Epithelial cell of proximal tubule (primary cell): ENCODE data around the gene LRRC52. TPM values are rescaled to one million over a fixed set of nuclear protein-coding genes. Genes with fewer than 3 reads are reported as not detected.

Experiments
- DNase-seq: peaks from one replicate; pipeline ENCODE4 v3.0.0-alpha.2; 2011; ENCODE audit warnings: low read depth
- H3K4me3 ChIP-seq: 2 replicates; pipeline ENCODE4 v1.5.1; 2011; ENCODE audit warnings: low read depth, mild to moderate bottlenecking, low read length
- total RNA-seq: library from RNA; depleted of rRNA; stranded (reverse); fragments of >200 nt; gene quantifications from 2 replicates; pipeline ENCODE4 v1.2.3, GENCODE V29; 2015
- TF ChIP-seq, protein P1 (sequence below): conservative IDR thresholded peaks from 2 replicates; pipeline ENCODE4 v1.5.1; 2012; ENCODE audit warnings: low read depth, mild to moderate bottlenecking, low read length

The LRRC52 gene
- total RNA-seq, 1 donor from 2014 or later, result not detected

DNA sequence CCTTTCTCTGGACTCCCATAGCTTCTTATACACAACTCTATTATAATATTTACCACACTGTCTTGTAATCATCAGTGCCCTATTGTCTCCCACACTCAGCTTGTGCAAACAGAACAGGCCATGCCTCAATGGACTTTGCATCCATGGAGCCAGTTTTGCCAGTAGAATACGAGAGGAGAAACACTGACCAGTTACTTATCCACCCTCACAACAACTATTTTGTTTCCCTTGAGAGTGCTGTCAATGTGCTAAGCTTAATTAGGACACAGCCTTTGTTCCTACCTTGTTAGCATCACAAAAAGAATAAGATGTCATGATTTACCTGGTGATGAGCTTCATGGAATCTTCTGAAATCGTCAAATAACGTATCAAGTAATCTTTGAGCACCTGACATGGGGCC is 18.1 kb upstream of the LRRC52 start:
- no peak overlapping the region for H3K4me3 ChIP-seq
- TF ChIP-seq, protein P1, sequence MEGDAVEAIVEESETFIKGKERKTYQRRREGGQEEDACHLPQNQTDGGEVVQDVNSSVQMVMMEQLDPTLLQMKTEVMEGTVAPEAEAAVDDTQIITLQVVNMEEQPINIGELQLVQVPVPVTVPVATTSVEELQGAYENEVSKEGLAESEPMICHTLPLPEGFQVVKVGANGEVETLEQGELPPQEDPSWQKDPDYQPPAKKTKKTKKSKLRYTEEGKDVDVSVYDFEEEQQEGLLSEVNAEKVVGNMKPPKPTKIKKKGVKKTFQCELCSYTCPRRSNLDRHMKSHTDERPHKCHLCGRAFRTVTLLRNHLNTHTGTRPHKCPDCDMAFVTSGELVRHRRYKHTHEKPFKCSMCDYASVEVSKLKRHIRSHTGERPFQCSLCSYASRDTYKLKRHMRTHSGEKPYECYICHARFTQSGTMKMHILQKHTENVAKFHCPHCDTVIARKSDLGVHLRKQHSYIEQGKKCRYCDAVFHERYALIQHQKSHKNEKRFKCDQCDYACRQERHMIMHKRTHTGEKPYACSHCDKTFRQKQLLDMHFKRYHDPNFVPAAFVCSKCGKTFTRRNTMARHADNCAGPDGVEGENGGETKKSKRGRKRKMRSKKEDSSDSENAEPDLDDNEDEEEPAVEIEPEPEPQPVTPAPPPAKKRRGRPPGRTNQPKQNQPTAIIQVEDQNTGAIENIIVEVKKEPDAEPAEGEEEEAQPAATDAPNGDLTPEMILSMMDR, result no peak
- DNase-seq, result no peak

DNA sequence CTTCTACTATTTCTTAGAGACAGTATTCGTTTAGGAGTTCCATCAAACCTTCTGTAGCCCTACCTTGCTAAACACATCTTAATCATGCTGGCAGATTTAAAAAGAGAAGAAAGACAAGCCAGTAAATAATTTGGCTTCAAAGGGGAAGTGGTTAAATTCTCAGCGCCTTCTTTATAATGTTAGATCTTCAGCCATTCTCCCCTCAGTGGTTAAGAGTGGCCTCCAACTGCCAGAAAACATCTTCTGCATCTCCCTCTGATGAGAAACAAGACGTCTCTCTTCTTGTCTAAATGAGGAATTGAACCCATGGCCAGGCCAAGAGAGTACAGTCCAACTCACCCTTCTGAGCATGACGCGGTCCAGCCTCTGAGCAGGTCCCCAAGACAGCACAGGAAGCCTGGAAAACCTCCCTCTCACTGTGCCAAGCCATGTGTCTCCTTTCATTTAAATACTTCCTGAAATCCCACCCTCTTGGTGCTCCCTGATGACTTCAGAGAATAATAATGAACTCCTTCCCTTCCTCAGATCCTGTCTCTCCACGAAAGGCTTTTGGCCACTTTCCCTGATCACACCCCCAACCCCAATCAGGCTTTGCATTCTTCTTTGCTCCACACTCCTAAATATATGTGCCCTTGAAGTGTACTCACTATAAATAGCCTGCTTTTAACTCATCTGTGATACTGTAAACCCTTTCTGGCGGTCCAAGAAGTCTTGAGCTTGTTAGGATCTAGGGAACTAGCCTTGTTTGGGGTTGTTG is 16.4 kb upstream of the LRRC52 start:
- TF ChIP-seq, protein P1, result no peak
- DNase-seq, result no peak
- H3K4me3 ChIP-seq, result no peak overlapping the region

DNA sequence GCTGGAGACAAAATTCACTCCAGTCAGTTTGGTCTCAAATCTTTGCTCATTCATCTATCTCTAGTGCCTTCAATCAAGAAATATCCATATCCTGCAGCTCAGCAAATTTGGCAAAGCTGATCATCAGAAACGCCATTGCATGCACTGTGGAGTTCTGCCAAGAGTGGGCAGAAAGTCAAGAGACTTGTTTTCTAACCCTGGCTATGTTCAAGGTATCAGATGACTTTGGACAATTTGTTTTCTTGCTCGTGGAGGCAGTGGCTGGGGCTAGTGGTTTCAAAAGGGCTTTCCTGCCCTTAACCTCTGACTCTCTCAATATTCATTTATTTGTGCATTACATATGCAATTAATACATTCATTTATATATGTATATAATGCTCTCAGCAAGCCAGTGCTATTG is 12.8 kb upstream of the LRRC52 start:
- no peak overlapping the region for H3K4me3 ChIP-seq
- TF ChIP-seq, protein P1, result no peak
- DNase-seq, result no peak

DNA sequence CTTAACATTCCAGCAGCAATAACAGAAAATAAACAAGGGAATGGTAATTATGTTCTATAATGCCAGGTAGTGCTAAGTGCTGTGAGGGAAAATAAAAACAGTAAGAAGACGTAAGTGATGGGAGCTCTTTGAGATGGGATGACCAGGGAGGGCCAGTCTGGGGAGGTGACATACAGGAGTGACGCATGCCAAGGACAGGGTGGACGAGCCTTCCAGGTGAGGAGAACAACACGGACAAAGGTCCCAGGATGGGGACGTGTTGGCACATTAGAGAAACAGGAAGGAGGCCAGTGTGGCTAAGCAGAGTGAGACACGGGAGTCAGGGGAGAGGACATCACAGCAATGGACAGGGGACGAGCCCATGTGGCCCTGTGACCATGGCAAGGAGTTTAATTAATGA is 11.7 kb upstream of the LRRC52 start:
- TF ChIP-seq, protein P1, result no peak
- H3K4me3 ChIP-seq, result no peak overlapping the region
- DNase-seq, result no peak

DNA sequence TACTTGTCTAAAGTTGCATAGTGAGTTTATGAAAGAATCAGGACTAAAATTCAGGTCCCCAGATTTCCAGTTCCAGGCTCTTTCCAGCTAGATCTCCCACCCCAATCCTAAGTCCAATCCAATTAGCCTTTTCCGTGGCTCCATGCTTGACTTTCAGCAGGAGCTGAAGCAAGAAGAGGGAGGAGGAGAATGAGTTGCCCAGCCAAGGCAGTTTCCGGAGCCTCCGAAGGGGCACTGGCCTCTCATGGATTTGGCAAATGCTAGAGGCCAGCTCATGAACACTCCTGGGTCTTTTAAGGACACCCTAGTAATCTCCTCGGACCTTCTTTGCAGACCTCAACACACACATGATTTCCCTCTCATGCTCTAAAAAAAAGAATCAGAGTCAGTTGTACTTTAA is 10.5 kb upstream of the LRRC52 start:
- no peak overlapping the region for H3K4me3 ChIP-seq
- TF ChIP-seq, protein P1, result no peak
- DNase-seq, result no peak

DNA sequence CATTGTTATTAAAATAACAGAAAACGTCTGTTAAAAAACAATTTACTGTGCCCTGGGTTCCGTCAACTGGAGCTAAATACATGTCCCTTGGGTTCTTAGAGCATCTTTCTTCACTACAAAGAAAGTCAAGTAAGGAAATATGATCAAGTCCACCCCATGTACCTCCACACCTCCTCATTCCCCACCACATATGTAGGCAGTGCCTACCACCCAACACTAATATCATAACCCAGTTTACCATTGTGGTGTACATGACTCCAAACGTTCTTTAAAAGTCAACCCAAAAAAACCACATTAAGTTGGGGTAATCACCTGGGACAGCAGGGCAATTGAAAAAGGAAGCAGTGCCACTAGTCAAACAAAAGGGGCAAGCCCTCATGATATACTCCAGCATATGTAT is 7.8 kb upstream of the LRRC52 start:
- TF ChIP-seq, protein P1, result no peak
- DNase-seq, result no peak
- H3K4me3 ChIP-seq, result no peak overlapping the region
